Transverse colon (tissue), 4 donors: ENCODE results near the gene C1QTNF1.

Source experiments
- EP300 ChIP-seq: sonication (generic); formaldehyde crosslinking; IDR thresholded peaks from one replicate; pipeline ENCODE4 v1.6.1; 2017; ENCODE audit warnings: antibody characterized with exemption, low read depth
- POLR2A ChIP-seq: fragments of 450-650 bp; IDR thresholded peaks from one replicate; pipeline ENCODE4 v1.6.1; 2016; ENCODE audit warnings: antibody characterized with exemption, mild to moderate bottlenecking, moderate library complexity
- POLR2AphosphoS5 ChIP-seq, 3 donors: sonication (generic); formaldehyde crosslinking; IDR thresholded peaks; one replicate each; pipeline ENCODE4 v1.6.1; 2016; ENCODE audit warnings: antibody characterized with exemption in 3 of 3
- TF ChIP-seq, protein P1 (sequence below), 5 experiments: fragments of 200-600 bp in 3 of 5; fragments of 450-650 bp in 2 of 5; sonication (generic) in 3 of 5; IDR thresholded peaks; 1 replicate in 2 of 5; 2 replicates in 3 of 5; pipeline ENCODE4 v1.5.1; 2016 to 2017; ENCODE audit warnings: antibody characterized with exemption in 5 of 5, inconsistent platforms in 3 of 5, mild to moderate bottlenecking in 2 of 5, moderate library complexity in 1 of 5

DNA sequence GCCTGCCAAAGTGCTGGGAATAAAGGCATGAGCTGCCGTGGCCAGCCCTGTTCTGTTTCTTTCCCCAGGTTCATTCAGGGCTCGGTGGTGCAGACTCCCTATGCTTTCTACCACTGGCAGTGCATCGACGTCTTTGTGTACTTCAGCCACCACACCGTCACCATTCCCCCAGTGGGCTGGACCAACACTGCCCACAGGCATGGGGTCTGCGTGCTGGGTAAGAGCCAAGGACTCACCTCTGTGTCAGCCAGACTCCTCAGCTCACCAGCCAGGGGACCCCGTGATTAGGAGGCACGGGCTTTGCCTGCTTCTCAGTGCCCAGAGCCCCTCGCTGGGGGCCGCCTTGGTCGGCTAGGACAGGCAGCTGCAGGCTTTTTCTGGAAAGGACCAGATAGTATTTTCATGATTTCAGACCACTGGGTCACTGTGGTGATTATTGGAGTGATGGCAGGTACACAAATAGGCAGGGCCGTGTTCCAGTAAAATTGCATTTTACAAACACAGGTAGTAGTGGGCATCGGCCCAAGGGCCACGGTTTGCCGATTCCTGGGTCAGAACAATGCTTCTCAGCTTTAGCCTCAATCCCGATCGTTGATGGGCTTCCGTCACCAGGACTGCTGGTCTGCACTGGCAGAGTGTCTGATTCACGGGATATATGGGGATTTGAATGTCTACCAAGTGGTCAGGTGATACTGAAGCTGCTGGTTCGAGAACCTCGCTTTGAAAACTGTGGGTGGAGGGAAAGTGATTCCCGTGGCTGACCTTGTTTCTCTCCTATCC, 55.6 kb downstream of the C1QTNF1 start:
- TF ChIP-seq POLR2A (no peak), EP300 (no peak), POLR2AphosphoS5 (IDR thresholded peaks at IDR 0.05) (no peak)
- TF ChIP-seq, protein P1, sequence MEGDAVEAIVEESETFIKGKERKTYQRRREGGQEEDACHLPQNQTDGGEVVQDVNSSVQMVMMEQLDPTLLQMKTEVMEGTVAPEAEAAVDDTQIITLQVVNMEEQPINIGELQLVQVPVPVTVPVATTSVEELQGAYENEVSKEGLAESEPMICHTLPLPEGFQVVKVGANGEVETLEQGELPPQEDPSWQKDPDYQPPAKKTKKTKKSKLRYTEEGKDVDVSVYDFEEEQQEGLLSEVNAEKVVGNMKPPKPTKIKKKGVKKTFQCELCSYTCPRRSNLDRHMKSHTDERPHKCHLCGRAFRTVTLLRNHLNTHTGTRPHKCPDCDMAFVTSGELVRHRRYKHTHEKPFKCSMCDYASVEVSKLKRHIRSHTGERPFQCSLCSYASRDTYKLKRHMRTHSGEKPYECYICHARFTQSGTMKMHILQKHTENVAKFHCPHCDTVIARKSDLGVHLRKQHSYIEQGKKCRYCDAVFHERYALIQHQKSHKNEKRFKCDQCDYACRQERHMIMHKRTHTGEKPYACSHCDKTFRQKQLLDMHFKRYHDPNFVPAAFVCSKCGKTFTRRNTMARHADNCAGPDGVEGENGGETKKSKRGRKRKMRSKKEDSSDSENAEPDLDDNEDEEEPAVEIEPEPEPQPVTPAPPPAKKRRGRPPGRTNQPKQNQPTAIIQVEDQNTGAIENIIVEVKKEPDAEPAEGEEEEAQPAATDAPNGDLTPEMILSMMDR (IDR thresholded peaks at IDR 0.05) = no peak
